ENCODE data around the gene OPA3. TPM values are rescaled to one million over a fixed set of nuclear protein-coding genes. Genes with fewer than 3 reads are reported as not detected.

The OPA3 gene
- total RNA-seq, 1 experiment from 2014 or later: 8.6 TPM

- Histone ChIP-seq H3K27ac (peak overlapping the region; percentile 40), H3K9me3 (replicated peaks) (no peaks in the 10 kb centered on the region), H3K27me3 (no peaks in the 10 kb centered on the region), H3K36me3 (peaks cover 4% of the 10 kb centered on the region; the same call in 1 of the 2 replicates), H3K4me3 (peak overlapping the region; percentile 49), H3K4me1 (no peaks in the 10 kb centered on the region)
- DNase-seq: peak; percentile 98
These were observed 99.1 kb downstream of the OPA3 start for GRCh38 chr19:45485305-45486077.

DNA sequence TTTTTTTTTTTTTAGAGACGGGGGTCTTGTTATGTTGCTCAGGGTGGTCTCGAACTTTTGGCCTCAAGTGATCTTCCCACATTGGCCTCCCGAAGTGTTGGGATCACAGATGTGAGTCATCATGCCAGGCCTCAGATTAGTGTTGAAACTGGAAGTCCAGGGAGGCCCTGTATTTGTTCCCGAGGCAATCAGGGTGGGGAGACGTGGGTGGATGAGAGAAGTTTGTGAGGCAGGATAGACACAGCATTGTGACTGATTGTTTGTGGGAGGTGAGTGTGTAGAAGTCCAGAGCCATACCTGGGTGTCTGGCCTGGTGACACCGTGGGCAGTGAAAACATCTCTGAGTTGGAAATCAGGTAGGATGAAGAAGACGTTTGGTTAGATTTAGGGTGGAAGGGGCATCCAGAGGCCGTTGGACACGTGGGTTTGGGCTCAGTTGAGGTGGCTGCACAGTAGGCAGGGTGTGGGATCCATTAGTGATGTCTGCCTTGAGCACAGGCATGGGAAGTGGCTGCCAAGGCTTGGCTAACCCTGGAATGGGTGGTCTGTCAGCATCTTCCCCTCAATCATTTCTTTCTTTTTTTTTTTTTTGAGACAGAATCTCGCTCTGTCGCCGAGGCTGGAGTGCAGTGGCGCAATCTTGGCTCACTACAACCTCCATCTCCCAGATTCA lies 100.2 kb downstream of the OPA3 start:
- DNase-seq: no peak
- H3K4me1 ChIP-seq: no peaks in the 10 kb centered on the region
- H3K27ac ChIP-seq: no peak overlapping the region
- H3K36me3 ChIP-seq: peaks cover 4% of the 10 kb centered on the region; the same call in 1 of the 2 replicates
- H3K27me3 ChIP-seq: no peaks in the 10 kb centered on the region
- H3K9me3 ChIP-seq (replicated peaks): no peaks in the 10 kb centered on the region
- no peak overlapping the region for H3K4me3 ChIP-seq

DNA sequence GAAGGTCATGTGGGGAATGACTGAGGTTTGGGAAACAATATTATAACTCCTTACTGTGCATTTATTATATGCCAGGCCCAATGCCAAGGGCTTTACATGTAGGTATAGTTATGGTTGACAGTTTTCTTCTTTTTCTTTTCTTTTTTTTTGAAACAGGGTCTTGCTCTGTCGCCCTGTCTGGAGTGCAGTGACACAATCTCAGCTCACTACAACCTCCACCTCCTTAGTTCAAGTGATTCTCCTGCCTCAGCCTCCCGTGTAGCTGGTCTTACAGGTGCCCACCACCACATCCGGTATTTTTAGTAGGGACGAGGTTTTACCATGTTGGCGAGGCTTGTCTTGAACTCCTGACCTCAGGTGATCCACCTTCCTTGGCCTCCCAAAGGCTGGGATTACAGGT lies 101.6 kb downstream of the OPA3 start:
- Histone ChIP-seq H3K4me1 (peaks cover under 1% of the 10 kb centered on the region; the same call in 1 of the 2 replicates), H3K27ac (no peak overlapping the region), H3K27me3 (no peaks in the 10 kb centered on the region), H3K36me3 (peaks cover 4% of the 10 kb centered on the region; the same call in 1 of the 2 replicates), H3K9me3 (replicated peaks) (no peaks in the 10 kb centered on the region), H3K4me3 (no peak overlapping the region)
- no peak for DNase-seq

GRCh38 chr19:45478454-45479238 lies 106.0 kb downstream of the OPA3 start:
- Histone ChIP-seq H3K36me3 (no peaks in the 10 kb centered on the region), H3K4me1 (peaks cover 4% of the 10 kb centered on the region; the same call in 1 of the 2 replicates), H3K27me3 (no peaks in the 10 kb centered on the region), H3K27ac (peak overlapping the region; percentile 83), H3K4me3 (peak overlapping the region; percentile 56), H3K9me3 (replicated peaks) (no peaks in the 10 kb centered on the region)
- peak; percentile 86 to 94 for DNase-seq

DNA sequence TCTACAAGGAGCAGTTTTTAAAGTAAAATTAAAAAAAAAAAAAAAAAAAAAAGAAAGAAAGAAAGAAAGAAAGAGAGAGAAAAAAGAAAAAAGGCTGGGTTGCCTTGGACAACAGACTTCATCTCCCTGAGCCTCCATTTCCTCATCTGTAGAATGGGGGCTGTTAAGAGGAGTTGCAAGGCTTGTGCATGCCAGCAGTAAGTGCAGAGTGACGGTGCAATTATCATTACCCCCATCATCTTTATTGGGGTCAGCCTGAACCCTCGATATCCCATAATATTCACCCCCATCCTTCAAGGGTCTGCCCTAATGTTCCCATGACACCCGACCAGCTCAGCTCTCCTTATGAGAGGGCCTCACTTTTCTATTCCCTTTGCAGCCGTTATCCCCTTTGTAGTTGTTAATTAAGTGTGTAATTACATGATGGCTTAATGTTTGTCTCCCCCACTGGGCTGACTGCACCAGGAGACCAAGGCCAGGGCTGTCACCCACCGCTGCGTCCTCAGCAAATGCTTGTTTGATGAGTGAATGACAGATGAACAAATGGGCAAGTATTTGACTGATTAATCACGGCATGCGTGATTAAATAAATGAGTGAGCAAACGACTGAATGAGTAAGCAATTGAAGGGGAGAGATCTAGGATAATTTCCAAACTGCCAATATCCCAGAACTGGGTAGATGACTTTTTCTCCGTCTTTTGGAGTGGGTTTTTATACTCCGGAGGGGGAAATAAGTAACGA lies 106.7 kb downstream of the OPA3 start:
- no peak overlapping the region for H3K27ac ChIP-seq
- H3K4me1 ChIP-seq: peaks cover 4% of the 10 kb centered on the region; the same call in 1 of the 2 replicates
- H3K27me3 ChIP-seq: no peaks in the 10 kb centered on the region
- peak overlapping the region; percentile 56 for H3K4me3 ChIP-seq
- no peaks in the 10 kb centered on the region for H3K36me3 ChIP-seq
- no peaks in the 10 kb centered on the region for H3K9me3 ChIP-seq (replicated peaks)
- no peak for DNase-seq

Other genes with a start within 250 kb of the OPA3 start
- not detected in 2 replicates for gene KLC3, start 244.1 kb downstream of the OPA3 start, total RNA-seq (2014; rRNA removed; shearing (Covaris generic))
- 24.2 and 27.7 TPM in 2 replicates for gene ERCC2, start 214.2 kb downstream of the OPA3 start, total RNA-seq (2014; rRNA removed; shearing (Covaris generic))
- 2.4 and 3.2 TPM in 2 replicates for gene PPP1R13L, start 179.7 kb downstream of the OPA3 start, total RNA-seq (2014; rRNA removed; shearing (Covaris generic))
- 20.9 and 21.8 TPM in 2 replicates for gene POLR1G, start 178.2 kb downstream of the OPA3 start, total RNA-seq (2014; rRNA removed; shearing (Covaris generic))
- gene ERCC1, start 160.9 kb downstream of the OPA3 start, total RNA-seq (2014; rRNA removed; shearing (Covaris generic)): 29.7 and 32.3 TPM in 2 replicates
- 0.35 and 0.40 TPM in 2 replicates for gene FOSB, start 116.8 kb downstream of the OPA3 start, total RNA-seq (2014; rRNA removed; shearing (Covaris generic))
- 29.3 and 30.9 TPM in 2 replicates for gene RTN2, start 87.8 kb downstream of the OPA3 start, total RNA-seq (2014; rRNA removed; shearing (Covaris generic))
- gene PPM1N, start 86.4 kb downstream of the OPA3 start, total RNA-seq (2014; rRNA removed; shearing (Covaris generic)): 1.0 and 1.4 TPM in 2 replicates
- 43.8 and 48.8 TPM in 2 replicates for gene VASP, start 77.3 kb downstream of the OPA3 start, total RNA-seq (2014; rRNA removed; shearing (Covaris generic))
- 0.14 and 0.18 TPM in 2 replicates for gene GPR4, start 17.4 kb upstream of the OPA3 start, total RNA-seq (2014; rRNA removed; shearing (Covaris generic))
- 3.0 and 5.8 TPM in 2 replicates for gene EML2, start 54.6 kb upstream of the OPA3 start, total RNA-seq (2014; rRNA removed; shearing (Covaris generic))
- 0.12 and 0.38 TPM in 2 replicates for gene GIPR, start 83.4 kb upstream of the OPA3 start, total RNA-seq (2014; rRNA removed; shearing (Covaris generic))
- 434 and 487 TPM in 2 replicates for gene SNRPD2, start 107.2 kb upstream of the OPA3 start, total RNA-seq (2014; rRNA removed; shearing (Covaris generic))
- 9.8 and 10.6 TPM in 2 replicates for gene QPCTL, start 107.9 kb upstream of the OPA3 start, total RNA-seq (2014; rRNA removed; shearing (Covaris generic))
- 9.3 and 10.8 TPM in 2 replicates for gene FBXO46, start 146.1 kb upstream of the OPA3 start, total RNA-seq (2014; rRNA removed; shearing (Covaris generic))
- 0.08 TPM in 1 of 2 replicates, not detected in the other for gene MEIOSIN, start 148.6 kb upstream of the OPA3 start, total RNA-seq (2014; rRNA removed; shearing (Covaris generic))
- 6.0 and 6.6 TPM in 2 replicates for gene SIX5, start 184.4 kb upstream of the OPA3 start, total RNA-seq (2014; rRNA removed; shearing (Covaris generic))
- gene DMPK, start 197.7 kb upstream of the OPA3 start, total RNA-seq (2014; rRNA removed; shearing (Covaris generic)): 79.8 and 84.2 TPM in 2 replicates
- 43.5 and 52.9 TPM in 2 replicates for gene DMWD, start 208.0 kb upstream of the OPA3 start, total RNA-seq (2014; rRNA removed; shearing (Covaris generic))
- 0.22 TPM in 1 of 2 replicates, not detected in the other for gene RSPH6A, start 230.5 kb upstream of the OPA3 start, total RNA-seq (2014; rRNA removed; shearing (Covaris generic))

Measured in SJCRH30 (cell line).